GM12878 (cell line): ENCODE measurements around the gene BMPR2. TPM values are rescaled to one million over a fixed set of nuclear protein-coding genes. Genes with fewer than 3 reads are reported as not detected.

Source experiments
- ATAC-seq: fragments of 200-7000 bp; cut with Tn5 transposase; 3 replicates; pipeline ENCODE4 v1.9.1; 2020; ENCODE audit warnings: mild to moderate bottlenecking, moderate library complexity
- BruUV-seq: library from RNA; stranded (reverse); fragments of 400-500 nt; replicated peaks from 2 replicates; lab custom pipeline; 2021; lab: Mats Ljungman, UMichigan
- CTCF ChIA-PET: fragments of 300-600 bp; sonication (Branson Sonifier 250); formaldehyde crosslinking; extraction: SDS; loops from one replicate; lab custom pipeline; 2021; ENCODE audit warnings: inconsistent platforms; lab: Yijun Ruan, JAX
- POLR2A ChIA-PET: fragments of 350-600 bp; formaldehyde crosslinking; extraction: SDS; loops from one replicate; lab custom pipeline; 2021; ENCODE audit warnings: inconsistent platforms; lab: Charles Lee
- RAD21 ChIA-PET: fragments of 300-600 bp; sonication (Branson Sonifier 250); formaldehyde crosslinking; loops from one replicate; lab custom pipeline; 2023; ENCODE audit warnings: antibody characterized with exemption; ENCODE audit not compliant: unreplicated experiment; lab: Charles Lee
- SMC1A ChIA-PET: fragments of 300-600 bp; sonication (Branson Sonifier 250); formaldehyde crosslinking; loops from one replicate; lab custom pipeline; 2023; ENCODE audit not compliant: unreplicated experiment, uncharacterized antibody; lab: Charles Lee
- DNase-seq: peaks from one replicate; pipeline ENCODE4 v3.0.0-alpha.2; 2011; ENCODE audit warnings: low read depth, low spot score
- FAIRE-seq: peaks from 3 replicates; lab custom pipeline; 2011; peaks lifted over from hg19 to GRCh38; lab: Jason Lieb, UNC
- H2AFZ ChIP-seq: 2 replicates; pipeline ENCODE4 v1.6.0; 2011; ENCODE audit warnings: low read depth, low read length, control low read depth; ENCODE audit not compliant: control insufficient read depth
- H3K27ac ChIP-seq: 2 replicates; pipeline ENCODE4 v1.5.1; 2011; ENCODE audit warnings: control low read depth; ENCODE audit not compliant: control insufficient read depth, insufficient read depth
- H3K27me3 ChIP-seq, 2 experiments: replicated peaks in 1 of 2; 2 replicates each; pipeline versions ENCODE4 v1.6.0 to v1.6.1; 2011; ENCODE audit warnings: low read length in 1 of 2; ENCODE audit not compliant: control insufficient read depth in 2 of 2, insufficient read depth in 2 of 2
- H3K36me3 ChIP-seq, 2 experiments: 2 replicates each; pipeline ENCODE4 v1.5.1; 2011; ENCODE audit warnings: low read length in 1 of 2; ENCODE audit not compliant: control insufficient read depth in 2 of 2, insufficient read depth in 2 of 2
- H3K4me1 ChIP-seq: 2 replicates; pipeline ENCODE4 v1.6.1; 2011; ENCODE audit warnings: mild to moderate bottlenecking, low read length, moderate library complexity, mixed read lengths; ENCODE audit not compliant: control insufficient read depth, insufficient read depth
- H3K4me2 ChIP-seq: 2 replicates; pipeline ENCODE4 v1.6.0; 2011; ENCODE audit warnings: control low read depth; ENCODE audit not compliant: control insufficient read depth, insufficient read depth
- H3K4me3 ChIP-seq: fragments of 200-600 bp; sonication (generic); 2 replicates; pipeline ENCODE4 v1.5.1; 2016
- H3K79me2 ChIP-seq: 2 replicates; pipeline ENCODE4 v1.6.0; 2011; ENCODE audit warnings: low read length; ENCODE audit not compliant: control insufficient read depth, insufficient read depth
- H3K9ac ChIP-seq: 2 replicates; pipeline ENCODE4 v1.8.0; 2011; ENCODE audit warnings: low read length, control low read depth, mixed read lengths; ENCODE audit not compliant: control insufficient read depth, insufficient read depth
- H3K9me3 ChIP-seq: replicated peaks from 3 replicates; pipeline ENCODE4 v1.5.1; 2011; ENCODE audit warnings: mild to moderate bottlenecking, low read length; ENCODE audit not compliant: control insufficient read depth, insufficient read depth
- H4K20me1 ChIP-seq: 2 replicates; pipeline ENCODE4 v1.6.0; 2011; ENCODE audit not compliant: control insufficient read depth, insufficient read depth
- FOXK2 ChIP-seq: fragments of 450-650 bp; IDR thresholded peaks from 2 replicates; pipeline ENCODE4 v1.6.1; 2017; ENCODE audit warnings: mild to moderate bottlenecking, moderate library complexity
- MXI1 ChIP-seq: fragments of 150-350 bp; IDR thresholded peaks from 2 replicates; pipeline ENCODE4 v1.6.1; 2011; ENCODE audit warnings: low read depth, mild to moderate bottlenecking, inconsistent platforms, low read length, improper control_type of control experiment
- PML ChIP-seq: IDR thresholded peaks from 2 replicates; pipeline ENCODE4 v1.6.1; 2012; ENCODE audit warnings: low read length, inconsistent platforms
- POLR2AphosphoS5 ChIP-seq: IDR thresholded peaks from 2 replicates; pipeline ENCODE4 v1.6.1; 2011; ENCODE audit warnings: mild to moderate bottlenecking, low read length, inconsistent platforms
- RAD51 ChIP-seq: fragments of 450-650 bp; IDR thresholded peaks from 2 replicates; pipeline ENCODE4 v1.6.1; 2016; ENCODE audit warnings: moderate library complexity, mild to moderate bottlenecking, inconsistent platforms
- WGBS: methylation state at CpG from one replicate; pipeline ENCODE4 v1.1.6; 2016; ENCODE audit warnings: low lambda C conversion rate; ENCODE audit not compliant: insufficient replicate concordance, insufficient coverage; ENCODE audit errors: missing lambda C conversion rate; 5-methylcytosine and 5-hydroxymethylcytosine counted together
- in situ Hi-C: fragments of 300-500 bp; cut with MboI; formaldehyde crosslinking; loops from 9 replicates; pipeline ENCODE4 v1.14.3; 2018; ENCODE audit warnings: mixed read lengths
- intact Hi-C: fragments of 100-400 bp; cut with micrococcal nuclease; formaldehyde crosslinking; loops from one replicate; pipeline ENCODE4 v1.14.2; 2022; ENCODE audit not compliant: unreplicated experiment
- polyA plus RNA-seq, 11 experiments: library from polyadenylated mRNA; depleted of rRNA in 4 of 11; unstranded in 6 of 11; stranded (reverse) in 5 of 11; fragments of >200 nt; fragmentation: Nextera tagmentation in 4 of 11; fragmentation: Illumina TruSeq in 1 of 11; extraction: Ambion mirVana in 4 of 11; extraction: Trizol in 1 of 11; gene quantifications; 1 replicate in 1 of 11; 2 replicates in 10 of 11; pipeline versions ENCODE4 v1.2.1 to v1.2.3, GENCODE V29; 2011 to 2016; ENCODE audit warnings: inconsistent platforms in 2 of 11, missing spikeins in 2 of 11, low read depth in 1 of 11
- total RNA-seq, 4 experiments: library from RNA; depleted of rRNA in 3 of 4; stranded (reverse); fragments of >200 nt in 3 of 4; fragmentation: Illumina TruSeq in 1 of 4; extraction: Trizol in 1 of 4; gene quantifications; 2 replicates each; pipeline versions ENCODE4 v1.2.1 to v1.2.3, GENCODE V29; 2013 to 2021
- TF ChIP-seq, protein P1 (sequence below): IDR thresholded peaks from 2 replicates; pipeline ENCODE4 v1.6.1; 2011; ENCODE audit warnings: low read depth, mild to moderate bottlenecking, low read length, moderate library complexity, borderline replicate concordance; ENCODE audit errors: extremely low read depth
- TF ChIP-seq, protein P2 (sequence below): IDR thresholded peaks from 2 replicates; pipeline ENCODE4 v1.6.1; 2011; ENCODE audit warnings: borderline replicate concordance, low read depth, mild to moderate bottlenecking, moderate library complexity, low read length; ENCODE audit not compliant: insufficient read depth, poor library complexity, severe bottlenecking

BMPR2 gene
- total and polyA plus RNA-seq, 10 of the 15 experiments (the other 5 are each of a cell fraction or from before 2014, with no cell fraction given), result 2.4 to 33.0 (median 7.1) TPM

DNA sequence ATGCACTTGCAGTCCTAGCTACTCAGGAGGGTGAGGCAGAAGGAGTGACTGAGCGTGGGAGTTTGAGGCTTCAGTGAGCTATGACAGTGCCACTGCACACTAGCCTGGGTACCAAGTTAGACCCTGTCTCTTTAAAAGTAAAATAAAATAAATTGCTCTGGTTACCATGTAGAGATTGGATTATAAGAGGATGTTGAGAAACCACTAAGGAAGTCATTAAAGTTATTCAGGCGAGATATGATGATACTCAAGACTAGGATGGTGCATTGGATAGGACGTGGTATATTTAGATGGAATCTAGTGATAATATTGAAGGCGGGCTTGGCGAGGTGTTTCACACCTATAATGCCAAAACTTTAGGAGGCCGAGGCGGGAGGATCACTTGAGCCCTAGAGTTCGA, 50.6 kb downstream of the BMPR2 start:
- Histone ChIP-seq H3K9me3 (peaks cover 6% of the 10 kb centered on the region; the same call in 2 of the 3 replicates), H3K36me3 (peaks cover 1 to 2% of the 10 kb centered on the region in 2 experiments; a peak in 3 of 4 replicates), H3K9ac (no peak overlapping the region), H3K79me2 (no peaks in the 10 kb centered on the region), H3K4me3 (no peak overlapping the region), H3K4me2 (no peak overlapping the region), H3K27ac (no peak overlapping the region), H3K4me1 (no peaks in the 10 kb centered on the region), H3K27me3 (no peaks in the 10 kb centered on the region), H4K20me1 (no peaks in the 10 kb centered on the region), H2AFZ (no peak overlapping the region)
- POLR2A ChIA-PET, result no interaction called here
- DNase-seq (no peak), ATAC-seq (no peak), FAIRE-seq (no peak)
- RAD21 ChIA-PET, result no interaction called here
- no peak for TF ChIP-seq MXI1
- no peak for TF ChIP-seq POLR2AphosphoS5
- TF ChIP-seq, protein P1, sequence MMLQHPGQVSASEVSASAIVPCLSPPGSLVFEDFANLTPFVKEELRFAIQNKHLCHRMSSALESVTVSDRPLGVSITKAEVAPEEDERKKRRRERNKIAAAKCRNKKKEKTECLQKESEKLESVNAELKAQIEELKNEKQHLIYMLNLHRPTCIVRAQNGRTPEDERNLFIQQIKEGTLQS, result no peak
- no peak for TF ChIP-seq FOXK2
- TF ChIP-seq, protein P2, sequence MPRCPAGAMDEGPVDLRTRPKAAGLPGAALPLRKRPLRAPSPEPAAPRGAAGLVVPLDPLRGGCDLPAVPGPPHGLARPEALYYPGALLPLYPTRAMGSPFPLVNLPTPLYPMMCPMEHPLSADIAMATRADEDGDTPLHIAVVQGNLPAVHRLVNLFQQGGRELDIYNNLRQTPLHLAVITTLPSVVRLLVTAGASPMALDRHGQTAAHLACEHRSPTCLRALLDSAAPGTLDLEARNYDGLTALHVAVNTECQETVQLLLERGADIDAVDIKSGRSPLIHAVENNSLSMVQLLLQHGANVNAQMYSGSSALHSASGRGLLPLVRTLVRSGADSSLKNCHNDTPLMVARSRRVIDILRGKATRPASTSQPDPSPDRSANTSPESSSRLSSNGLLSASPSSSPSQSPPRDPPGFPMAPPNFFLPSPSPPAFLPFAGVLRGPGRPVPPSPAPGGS, result no peak
- TF ChIP-seq RAD51, result no peak
- no peak for TF ChIP-seq PML
- intact Hi-C loops, result no loop called here
- CTCF ChIA-PET, result no interaction called here
- in situ Hi-C loops, result no loop called here
- BruUV-seq, result no TSS peak
- 57% methylated on average over 8 of the region's 8 CpGs for WGBS
- SMC1A ChIA-PET, result no interaction called here
